GM13977 (cell line): ENCODE results near the gene GPR141.
A peak's percentile ranks its signal among the peaks of the same experiment; 100 is the strongest.

ENCODE experiments used
- DNase-seq: peaks from one replicate; pipeline ENCODE4 v3.0.0; 2012; ENCODE audit warnings: low spot score
- in situ Hi-C: fragments of 300-500 bp; cut with MboI; formaldehyde crosslinking; loops from one replicate; pipeline ENCODE4 v1.12.0; 2022; ENCODE audit warnings: low sequenced_read_pairs, low pct_unique_long_range_greater_than_20kb, mixed read lengths, inconsistent platforms; ENCODE audit not compliant: unreplicated experiment
- TF ChIP-seq, protein P1 (sequence below): IDR thresholded peaks from 2 replicates; pipeline ENCODE4 v1.5.1; 2012; ENCODE audit warnings: mild to moderate bottlenecking, control low read depth; ENCODE audit not compliant: insufficient read depth; ENCODE audit errors: extremely low read depth, missing control alignments

Gene GPR141

DNA sequence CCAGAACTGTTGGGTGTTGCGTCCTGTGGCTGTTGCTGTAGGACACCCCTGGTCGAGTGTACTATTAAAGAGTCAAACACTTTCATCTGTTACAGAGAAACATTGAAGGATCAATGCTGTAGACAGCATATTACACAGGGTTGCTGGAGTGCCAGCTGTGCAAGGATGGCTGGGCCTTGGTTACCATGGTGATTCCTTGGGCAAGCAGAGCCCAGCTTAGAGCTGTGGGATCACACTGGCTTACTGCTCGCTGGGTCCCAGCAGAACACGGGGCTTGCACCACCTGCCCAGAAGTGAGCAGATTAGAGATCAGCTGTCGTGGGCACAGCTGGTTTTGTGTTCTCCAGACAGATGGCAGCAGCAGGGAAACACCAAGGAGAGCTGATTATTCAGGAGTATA, 76.0 kb downstream of the GPR141 start:
- TF ChIP-seq, protein P1, sequence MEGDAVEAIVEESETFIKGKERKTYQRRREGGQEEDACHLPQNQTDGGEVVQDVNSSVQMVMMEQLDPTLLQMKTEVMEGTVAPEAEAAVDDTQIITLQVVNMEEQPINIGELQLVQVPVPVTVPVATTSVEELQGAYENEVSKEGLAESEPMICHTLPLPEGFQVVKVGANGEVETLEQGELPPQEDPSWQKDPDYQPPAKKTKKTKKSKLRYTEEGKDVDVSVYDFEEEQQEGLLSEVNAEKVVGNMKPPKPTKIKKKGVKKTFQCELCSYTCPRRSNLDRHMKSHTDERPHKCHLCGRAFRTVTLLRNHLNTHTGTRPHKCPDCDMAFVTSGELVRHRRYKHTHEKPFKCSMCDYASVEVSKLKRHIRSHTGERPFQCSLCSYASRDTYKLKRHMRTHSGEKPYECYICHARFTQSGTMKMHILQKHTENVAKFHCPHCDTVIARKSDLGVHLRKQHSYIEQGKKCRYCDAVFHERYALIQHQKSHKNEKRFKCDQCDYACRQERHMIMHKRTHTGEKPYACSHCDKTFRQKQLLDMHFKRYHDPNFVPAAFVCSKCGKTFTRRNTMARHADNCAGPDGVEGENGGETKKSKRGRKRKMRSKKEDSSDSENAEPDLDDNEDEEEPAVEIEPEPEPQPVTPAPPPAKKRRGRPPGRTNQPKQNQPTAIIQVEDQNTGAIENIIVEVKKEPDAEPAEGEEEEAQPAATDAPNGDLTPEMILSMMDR: no peak
- no peak for DNase-seq
- in situ Hi-C loops: no loop called here

DNA sequence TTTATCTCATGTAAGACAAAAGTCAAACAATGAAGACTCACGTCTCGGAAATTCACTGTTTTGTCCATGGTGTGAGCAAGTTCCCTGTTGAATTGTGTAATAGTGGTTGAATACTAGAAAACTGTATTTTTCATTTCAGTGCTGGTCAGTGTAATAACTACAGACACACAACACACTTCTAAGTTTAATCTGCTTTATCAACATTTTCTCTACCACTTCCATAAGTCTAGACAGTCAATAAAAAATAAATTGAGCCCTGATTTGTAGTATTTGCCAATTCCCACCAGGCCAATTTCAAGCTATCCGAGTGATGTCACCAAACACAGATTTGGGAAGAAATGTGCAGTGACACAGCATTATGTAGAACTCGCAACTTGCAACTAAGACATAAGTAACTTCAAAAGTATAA, 81.9 kb downstream of the GPR141 start:
- in situ Hi-C loops: no loop called here
- TF ChIP-seq, protein P1: no peak
- no peak for DNase-seq

DNA sequence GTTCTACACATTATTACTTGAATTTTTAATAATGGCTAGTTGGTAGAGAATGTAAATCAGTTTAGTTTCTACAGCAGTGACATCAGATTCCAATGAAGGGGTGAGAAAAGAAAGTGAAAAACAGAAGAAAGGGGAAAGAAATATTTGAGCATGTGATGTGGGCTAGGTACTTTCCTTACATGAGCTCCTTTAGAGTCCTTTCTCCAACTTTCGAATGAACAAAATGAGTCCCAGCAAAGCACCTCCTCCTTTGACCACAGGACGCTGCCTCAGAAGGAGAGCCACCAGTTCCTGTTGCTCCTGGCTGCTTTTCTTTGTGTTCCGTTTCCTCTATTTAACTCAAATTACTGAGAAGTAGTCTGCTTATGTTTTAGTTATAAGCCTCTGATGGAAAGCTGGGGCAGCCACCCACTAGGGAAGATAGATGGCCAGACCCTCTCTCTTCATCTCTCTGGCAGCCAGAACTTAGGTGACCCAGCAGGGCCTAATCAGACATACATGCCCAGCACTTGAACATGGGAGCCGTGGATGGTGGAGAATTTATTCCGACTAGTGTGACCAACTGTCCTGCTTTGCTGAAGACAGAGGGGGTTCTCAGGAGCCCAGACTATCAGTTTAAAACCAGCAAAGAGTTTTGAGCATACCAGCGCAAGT, 82.4 kb downstream of the GPR141 start:
- DNase-seq: peak; percentile 60
- in situ Hi-C loops: no loop called here
- TF ChIP-seq, protein P1: no peak

DNA sequence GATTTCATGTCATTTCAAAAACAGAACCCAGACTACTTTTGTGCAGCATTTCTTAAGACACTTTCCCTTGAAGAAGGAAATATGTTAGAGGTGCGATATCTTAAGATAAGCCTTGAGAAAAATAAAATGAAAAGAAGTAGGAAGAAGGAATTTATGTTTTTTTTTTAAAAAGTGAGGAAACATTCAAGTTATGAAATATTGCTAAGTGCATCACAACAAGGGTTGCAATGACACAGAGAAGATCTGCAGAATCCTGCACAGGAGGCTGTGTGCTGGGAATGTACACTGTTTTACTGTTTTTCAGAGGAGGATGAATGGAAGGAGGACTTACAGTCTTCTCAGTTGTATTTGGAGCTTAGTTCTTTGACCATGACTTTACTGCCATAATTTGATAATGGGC, 85.0 kb downstream of the GPR141 start:
- in situ Hi-C loops: no loop called here
- TF ChIP-seq, protein P1: no peak
- no peak for DNase-seq

DNA sequence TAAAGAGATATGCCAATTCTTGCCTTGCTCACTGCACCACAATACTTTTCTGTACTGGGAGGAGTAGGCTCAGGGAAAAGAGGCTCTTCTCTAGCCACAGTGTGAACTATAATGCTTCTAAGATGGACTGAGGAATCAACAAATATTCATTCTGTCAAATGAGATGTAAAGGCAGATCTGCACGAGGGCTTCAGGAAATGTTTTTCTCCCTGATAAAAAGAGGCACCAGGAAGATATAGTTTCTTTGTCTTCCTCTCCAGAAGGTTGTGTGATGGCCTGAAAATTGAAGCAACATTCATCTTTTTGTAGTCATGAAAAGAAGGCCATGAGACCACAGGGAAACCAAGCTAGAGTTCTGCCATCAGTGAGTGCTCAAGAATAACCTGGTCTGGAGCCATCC, 85.7 kb downstream of the GPR141 start:
- DNase-seq: no peak
- in situ Hi-C loops: no loop called here
- TF ChIP-seq, protein P1: no peak

DNA sequence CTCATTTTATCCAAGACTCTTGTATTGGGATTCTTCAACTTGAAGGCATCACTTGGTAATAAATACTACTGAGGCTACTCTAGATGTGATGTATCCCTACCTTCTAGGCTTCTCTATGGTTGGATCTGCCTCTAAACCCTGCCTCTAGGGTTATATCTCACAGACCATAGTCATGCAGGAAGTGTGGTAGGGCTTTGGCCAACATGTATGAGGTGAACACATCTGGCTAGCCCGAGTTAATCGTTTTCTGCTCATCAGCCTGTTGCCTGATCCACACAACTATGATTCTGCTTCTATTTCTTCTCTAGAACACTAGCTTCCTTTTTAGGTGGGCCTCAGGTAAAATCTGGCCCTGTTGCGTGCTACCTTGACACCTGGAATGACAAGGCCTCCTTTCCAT, 86.2 kb downstream of the GPR141 start:
- TF ChIP-seq, protein P1: no peak
- in situ Hi-C loops: no loop called here
- DNase-seq: no peak

DNA sequence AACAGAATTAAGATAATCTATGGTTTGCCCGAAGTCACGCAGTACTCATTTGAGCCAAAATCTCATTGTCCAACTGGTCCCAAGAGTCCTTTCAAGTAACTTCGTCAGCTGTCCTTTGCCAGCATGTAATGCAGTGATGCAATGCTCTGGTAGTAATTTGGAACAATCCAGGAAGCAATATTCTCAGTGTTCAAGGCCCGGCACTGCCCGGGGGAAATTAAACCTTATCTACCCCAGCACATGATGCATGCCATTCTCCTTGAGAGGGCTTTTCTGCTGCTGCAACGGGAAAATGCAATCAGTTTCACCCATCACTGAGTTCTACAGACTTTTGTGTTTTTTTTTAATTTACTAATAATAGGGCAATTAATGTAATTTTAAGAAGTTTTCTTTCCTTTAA, 87.3 kb downstream of the GPR141 start:
- DNase-seq: no peak
- in situ Hi-C loops: no loop called here
- TF ChIP-seq, protein P1: no peak
